ENCODE data around the gene MARCHF4. TPM values are rescaled to one million over a fixed set of nuclear protein-coding genes. Genes with fewer than 3 reads are reported as not detected.

MARCHF4 gene
- total and polyA plus RNA-seq, 4 donors, result not detected

GRCh38 chr2:216408426-216409290 lies 36.4 kb upstream of the MARCHF4 start (continued):
- TF ChIP-seq CTCF (IDR thresholded peaks at IDR 0.05; ENCODE audit: low read depth, low read length, missing input control), result no peak
- TF ChIP-seq SP1 (IDR thresholded peaks at IDR 0.05), result no peak

- H3K27ac ChIP-seq (ENCODE audit: low read depth in 1 of 2, low read length in 2 of 2), result no peak overlapping the region
- DNase-seq (ENCODE audit: low spot score), result no peak
- peaks cover 0 to under 1% (median under 1%) of the 10 kb centered on the region in 4 donors for H3K4me1 ChIP-seq (ENCODE audit: control insufficient read depth in 4 of 4, insufficient read depth in 4 of 4, low read length in 3 of 4)
- H3K27me3 ChIP-seq (ENCODE audit: control insufficient read depth in 4 of 4, insufficient read depth in 4 of 4, low read length in 3 of 4), result no peaks in the 10 kb centered on the region
- no peaks in the 10 kb centered on the region for H3K36me3 ChIP-seq (ENCODE audit: control insufficient read depth in 4 of 4, insufficient read depth in 3 of 4, low read depth in 1 of 4, low read length in 3 of 4)
- no peaks in the 10 kb centered on the region for H3K9me3 ChIP-seq (ENCODE audit: control insufficient read depth in 4 of 4, low read length in 3 of 4)
- no peak overlapping the region for H3K9ac ChIP-seq (ENCODE audit: low read depth in 1 of 2, low read length in 2 of 2)
- no peak overlapping the region for H3K4me3 ChIP-seq (ENCODE audit: low read depth in 1 of 3, low read length in 3 of 3)
- TF ChIP-seq REST (IDR thresholded peaks at IDR 0.05) (no peak), SP1 (IDR thresholded peaks at IDR 0.05) (no peak), FOXA2 (IDR thresholded peaks at IDR 0.05) (no peak), GABPA (IDR thresholded peaks at IDR 0.05 in 1 of 2, conservative IDR thresholded peaks at IDR 0.05 in 1 of 2) (no peak), HNF4A (conservative IDR thresholded peaks at IDR 0.05) (no peak), CTCF (IDR thresholded peaks at IDR 0.05; ENCODE audit: low read depth, low read length, missing input control) (no peak)
- WGBS, result 71% methylated on average over 3 of the region's 3 CpGs
These were observed 34.5 kb upstream of the MARCHF4 start for GRCh38 chr2:216406826-216407225.

GRCh38 chr2:216405588-216405987 lies 33.3 kb upstream of the MARCHF4 start:
- Histone ChIP-seq H3K4me3 (ENCODE audit: low read depth in 1 of 3, low read length in 3 of 3) (no peak overlapping the region), H3K27ac (ENCODE audit: low read depth in 1 of 2, low read length in 2 of 2) (no peak overlapping the region), H3K4me1 (ENCODE audit: control insufficient read depth in 4 of 4, insufficient read depth in 4 of 4, low read length in 3 of 4) (no peaks in the 10 kb centered on the region), H3K9ac (ENCODE audit: low read depth in 1 of 2, low read length in 2 of 2) (no peak overlapping the region), H3K27me3 (ENCODE audit: control insufficient read depth in 4 of 4, insufficient read depth in 4 of 4, low read length in 3 of 4) (no peaks in the 10 kb centered on the region), H3K36me3 (ENCODE audit: control insufficient read depth in 4 of 4, insufficient read depth in 3 of 4, low read depth in 1 of 4, low read length in 3 of 4) (no peaks in the 10 kb centered on the region), H3K9me3 (ENCODE audit: control insufficient read depth in 4 of 4, low read length in 3 of 4) (no peaks in the 10 kb centered on the region)
- 71% methylated on average over 7 of the region's 7 CpGs for WGBS
- TF ChIP-seq RAD21 (IDR thresholded peaks at IDR 0.05) (no peak), MAX (IDR thresholded peaks at IDR 0.05) (no peak), ATF3 (IDR thresholded peaks at IDR 0.05) (no peak), NR2F2 (IDR thresholded peaks at IDR 0.05) (no peak), HNF4A (conservative IDR thresholded peaks at IDR 0.05) (no peak), RXRA (IDR thresholded peaks at IDR 0.05) (no peak), HNF4G (IDR thresholded peaks at IDR 0.05) (no peak), FOXA1 (IDR thresholded peaks at IDR 0.05) (no peak), REST (IDR thresholded peaks at IDR 0.05) (no peak), SP1 (IDR thresholded peaks at IDR 0.05) (no peak), TAF1 (conservative IDR thresholded peaks at IDR 0.05) (no peak), FOXA2 (IDR thresholded peaks at IDR 0.05) (no peak)
- DNase-seq (ENCODE audit: low spot score), result no peak

All from liver (tissue), 9 donors.